ENCODE results near the gene ERAP2. TPM values are rescaled to one million over a fixed set of nuclear protein-coding genes. Genes with fewer than 3 reads are reported as not detected.

Gene ERAP2
- total RNA-seq, 1 donor from 2014 or later = 129 TPM

- intact Hi-C loops (cut with micrococcal nuclease) = no loop called here
Observed at GRCh38 chr5:96957254-96958049, 81.2 kb downstream of the ERAP2 start.

- intact Hi-C loops (cut with micrococcal nuclease) = no loop called here
Observed at GRCh38 chr5:96958977-96959376, 82.7 kb downstream of the ERAP2 start.

DNA sequence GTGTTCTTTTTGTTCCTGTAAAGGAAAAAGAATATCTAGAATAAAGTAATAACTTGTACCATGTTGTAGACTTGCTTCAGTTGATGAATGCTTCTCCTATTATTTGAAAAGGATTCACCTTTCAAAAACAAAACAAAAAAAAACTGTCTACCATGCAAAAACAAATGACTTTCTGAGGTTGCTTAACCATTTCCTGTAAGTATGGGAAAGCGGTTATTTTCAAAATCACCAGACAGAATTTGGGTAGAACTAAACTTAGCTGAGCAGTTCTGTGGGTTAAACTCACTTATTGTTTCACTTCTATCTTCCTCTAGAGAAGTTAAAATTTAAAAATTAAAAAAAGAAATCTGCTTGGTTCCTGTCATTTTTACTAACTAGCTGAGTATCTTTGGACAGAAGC, 84.8 kb downstream of the ERAP2 start:
- intact Hi-C loops (cut with micrococcal nuclease) = loop anchor here (1.0 to 5.0 kb wide), 2 partner anchors 26 to 299 kb away; partner anchors contain the start of gene CAST

GRCh38 chr5:96962540-96962991, 86.3 kb downstream of the ERAP2 start:
- intact Hi-C loops (cut with micrococcal nuclease) = loop anchor here (2.0 to 5.0 kb wide), 2 partner anchors 154 to 300 kb away; partner anchors contain the start of gene CAST

- intact Hi-C loops (cut with micrococcal nuclease) = loop anchor here (1.0 to 5.0 kb wide), 3 partner anchors 11 to 301 kb away; partner anchors contain the start of gene CAST
Observed at GRCh38 chr5:96963267-96963666, 87.0 kb downstream of the ERAP2 start.

- intact Hi-C loops (cut with micrococcal nuclease) = no loop called here
Observed at GRCh38 chr5:96966801-96967200, 90.5 kb downstream of the ERAP2 start.

DNA sequence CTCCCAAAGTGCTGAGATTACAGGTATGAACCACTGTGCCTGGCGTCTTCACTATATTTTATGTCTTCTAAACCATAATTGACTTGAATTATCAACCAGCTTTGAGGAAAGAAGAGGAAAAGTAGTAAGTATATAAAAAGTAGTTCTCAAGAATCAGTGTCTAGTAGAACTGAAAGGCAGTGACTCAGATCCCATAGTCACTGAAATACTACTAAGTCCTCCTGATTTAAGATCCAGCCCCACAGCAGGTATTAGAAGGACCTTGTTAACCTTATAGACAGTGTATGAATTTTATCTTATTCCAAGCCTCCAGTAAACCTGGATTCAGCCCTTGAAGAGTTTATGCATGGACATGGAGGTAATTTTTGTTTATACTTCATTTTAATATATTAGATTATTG, 91.1 kb downstream of the ERAP2 start:
- intact Hi-C loops (cut with micrococcal nuclease) = no loop called here

GRCh38 chr5:96968074-96968473, 91.8 kb downstream of the ERAP2 start:
- intact Hi-C loops (cut with micrococcal nuclease) = no loop called here

DNA sequence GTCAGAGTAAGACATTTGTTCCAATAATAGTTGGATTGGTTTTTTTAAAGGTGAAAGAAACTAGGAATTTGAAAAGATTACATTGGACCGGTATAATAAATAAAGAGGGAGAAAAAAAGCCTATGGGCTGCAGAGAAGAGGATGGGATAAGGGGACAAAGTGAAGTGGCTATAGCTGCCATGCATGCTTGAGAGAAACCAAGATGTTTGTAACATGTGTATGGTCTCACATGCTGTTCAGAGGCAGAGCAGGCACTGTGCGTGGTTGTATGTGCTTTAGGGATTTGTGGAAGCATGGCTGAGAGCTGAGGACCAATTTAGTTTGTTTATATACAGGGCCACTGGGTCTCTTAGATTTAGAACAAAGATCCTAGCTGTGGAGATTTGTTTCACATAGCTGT, 92.3 kb downstream of the ERAP2 start:
- intact Hi-C loops (cut with micrococcal nuclease) = no loop called here

Other genes with a start within 250 kb of the ERAP2 start
- 175 and 190 TPM in 2 replicates for gene CAST, start 214.1 kb upstream of the ERAP2 start, total RNA-seq
- gene ERAP1, start 68.6 kb upstream of the ERAP2 start, total RNA-seq = 135 and 147 TPM in 2 replicates
- 68.6 and 72.4 TPM in 2 replicates for gene LNPEP, start 59.6 kb downstream of the ERAP2 start, total RNA-seq